Measurements from ENCODE around the gene FGFR2. TPM values are rescaled to one million over a fixed set of nuclear protein-coding genes. Genes with fewer than 3 reads are reported as not detected.
"Not testable (repeated sequence)": the region's sequence is repeated elsewhere in the genome, so short reads cannot be mapped to it uniquely, and the experiment has no call there.

Gene FGFR2
- total and polyA plus RNA-seq, 2 of the 4 experiments (the other 2 are of a cell fraction): not detected

DNA sequence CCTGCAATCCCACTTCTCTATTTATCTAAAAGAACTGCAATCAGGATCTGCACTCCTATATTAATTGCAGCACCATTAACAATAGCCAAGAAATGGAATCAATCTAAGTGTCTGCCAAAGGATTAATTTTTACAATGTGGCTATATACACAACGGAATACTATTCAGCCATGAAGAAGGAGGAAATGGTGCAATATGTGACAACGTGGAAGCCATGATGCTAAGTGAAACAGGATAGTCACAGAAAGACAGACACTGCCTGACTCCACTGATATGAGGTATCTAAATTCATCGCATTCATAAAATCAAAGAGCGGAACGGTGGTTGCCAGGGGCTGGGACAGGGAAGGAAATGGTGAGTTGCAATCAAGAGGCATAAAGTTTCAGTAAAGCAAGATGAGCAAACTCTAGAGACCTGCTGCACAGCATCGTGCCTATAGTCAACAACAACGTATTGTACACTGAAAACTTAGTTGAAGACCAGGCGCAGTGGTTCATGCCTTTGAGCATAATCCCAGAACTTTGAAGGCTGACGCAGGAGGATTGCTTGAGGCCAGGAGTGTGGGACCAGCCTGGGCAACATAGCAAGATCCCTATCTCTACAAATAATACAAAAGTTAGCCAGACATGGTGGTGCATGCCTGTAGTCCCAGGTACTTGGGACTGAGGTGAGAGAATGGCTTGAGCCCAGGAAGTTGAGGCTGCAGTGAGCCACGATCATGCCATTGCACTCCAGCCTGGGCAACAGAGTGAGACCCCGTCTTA, 76.3 kb downstream of the FGFR2 start:
- TF ChIP-seq CEBPB (IDR thresholded peaks at IDR 0.05; ENCODE audit: low read depth, low read length) (no peak), RAD21 (IDR thresholded peaks at IDR 0.05; ENCODE audit: low read length) (no peak), FOS (IDR thresholded peaks at IDR 0.05; ENCODE audit: low read depth, low read length) (no peak), SMC3 (IDR thresholded peaks at IDR 0.05; ENCODE audit: low read depth, low read length) (no peak), MAFK (IDR thresholded peaks at IDR 0.05; ENCODE audit: low read depth, low read length) (no peak), RFX5 (IDR thresholded peaks at IDR 0.05; ENCODE audit: low read depth, low read length) (no peak), BHLHE40 (IDR thresholded peaks at IDR 0.05; ENCODE audit: low read depth, low read length) (no peak), POLR2A (IDR thresholded peaks at IDR 0.05; ENCODE audit: low read depth, low read length) (no peak)
- TF ChIP-seq, protein P1, sequence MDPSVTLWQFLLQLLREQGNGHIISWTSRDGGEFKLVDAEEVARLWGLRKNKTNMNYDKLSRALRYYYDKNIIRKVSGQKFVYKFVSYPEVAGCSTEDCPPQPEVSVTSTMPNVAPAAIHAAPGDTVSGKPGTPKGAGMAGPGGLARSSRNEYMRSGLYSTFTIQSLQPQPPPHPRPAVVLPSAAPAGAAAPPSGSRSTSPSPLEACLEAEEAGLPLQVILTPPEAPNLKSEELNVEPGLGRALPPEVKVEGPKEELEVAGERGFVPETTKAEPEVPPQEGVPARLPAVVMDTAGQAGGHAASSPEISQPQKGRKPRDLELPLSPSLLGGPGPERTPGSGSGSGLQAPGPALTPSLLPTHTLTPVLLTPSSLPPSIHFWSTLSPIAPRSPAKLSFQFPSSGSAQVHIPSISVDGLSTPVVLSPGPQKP (IDR thresholded peaks at IDR 0.05; ENCODE audit: borderline replicate concordance, low read depth, low read length): no peak
- Histone ChIP-seq H3K27me3 (ENCODE audit: control insufficient read depth, insufficient read depth, low read length) (no peaks in the 10 kb centered on the region), H3K9ac (ENCODE audit: low read depth, low read length) (no peak overlapping the region), H3K9me3 (ENCODE audit: control insufficient read depth, insufficient read depth, low read length) (peaks cover 34% of the 10 kb centered on the region), H3K79me1 (ENCODE audit: low read depth in 1 of 2, low read length in 2 of 2) (no peaks in the 10 kb centered on the region), H2BK15ac (ENCODE audit: low read depth, low read length) (no peak overlapping the region), H3K18ac (ENCODE audit: low read depth, low read length) (no peak overlapping the region), H3K23ac (ENCODE audit: low read depth, low read length) (no peak overlapping the region), H4K8ac (ENCODE audit: low read depth in 2 of 2, low read length in 2 of 2) (no peak overlapping the region), H2AK5ac (ENCODE audit: low read depth, low read length) (no peak overlapping the region), H3K4me3 (ENCODE audit: insufficient read depth, low read depth, low read length) (no peak overlapping the region), H3K4ac (ENCODE audit: low read depth, low read length) (no peak overlapping the region), H2AK9ac (replicated peaks; ENCODE audit: low read depth, low read length, poor library complexity) (no peak overlapping the region), H2BK120ac (ENCODE audit: low read depth, low read length) (no peak overlapping the region), H3K4me2 (ENCODE audit: low read depth, low read length) (no peak overlapping the region), H3K4me1 (ENCODE audit: control insufficient read depth, insufficient read depth, low read length) (no peaks in the 10 kb centered on the region), H3K27ac (ENCODE audit: insufficient read depth, low read length) (no peak overlapping the region), H4K5ac (ENCODE audit: low read depth, low read length) (no peak overlapping the region), H2BK20ac (ENCODE audit: low read depth, low read length) (no peak overlapping the region), H4K20me1 (ENCODE audit: insufficient read depth, low read length) (no peaks in the 10 kb centered on the region), H2BK5ac (ENCODE audit: low read depth, low read length, poor library complexity, severe bottlenecking) (no peak overlapping the region), H3K9me1 (ENCODE audit: insufficient read depth, low read length) (no peaks in the 10 kb centered on the region), H2AFZ (replicated peaks; ENCODE audit: low read length, poor library complexity) (no peak overlapping the region), H3K36me3 (ENCODE audit: control insufficient read depth, insufficient read depth, low read length) (no peaks in the 10 kb centered on the region), H4K91ac (ENCODE audit: insufficient read depth, low read depth, low read length) (no peak overlapping the region), H3K14ac (replicated peaks; ENCODE audit: low read depth, low read length) (no peak overlapping the region), H3K56ac (ENCODE audit: extremely low read depth, insufficient read depth, low read length) (no peak overlapping the region)
- WGBS, 2 experiments (ENCODE audit: extremely low coverage in 2 of 2, insufficient read length in 1 of 2): 20% methylated on average over 1 of the region's 11 CpGs; no CpG with 5 or more reads in 1 of the 2 experiments
- DNase-seq: no peak
- ChIA-PET POLR2A (ENCODE audit: unreplicated experiment) (no interaction called here), CTCF (no interaction called here)
- intact Hi-C loops (cut with micrococcal nuclease) (no loop called here), in situ Hi-C loops (cut with MboI; ENCODE audit: low sequenced_read_pairs) (no loop called here), dilution Hi-C loops (cut with HindIII; ENCODE audit: low sequenced_read_pairs, unreplicated experiment) (no loop called here)
- ATAC-seq (ENCODE audit: low read depth): no peak
- BruUV-seq (replicated peaks): no TSS peak

DNA sequence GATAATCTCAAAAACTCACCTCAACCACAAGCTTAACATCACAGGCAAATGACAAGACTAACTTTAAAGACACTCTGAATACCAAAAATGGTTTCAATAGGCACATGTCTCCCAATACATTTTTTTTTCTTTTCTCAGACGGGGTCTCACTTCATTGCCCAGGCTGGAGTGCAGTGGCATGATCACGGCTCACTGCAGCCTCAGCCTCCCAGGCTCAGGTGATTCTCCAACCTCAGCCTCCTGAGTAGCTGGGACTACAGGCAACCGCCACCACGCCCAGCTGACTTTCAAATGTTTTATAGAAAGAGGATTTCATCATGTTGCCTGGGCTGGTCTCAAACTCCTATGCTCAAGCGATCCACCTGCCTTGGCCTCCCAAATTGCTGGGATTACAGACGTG, 77.7 kb downstream of the FGFR2 start:
- peaks cover 28% of the 10 kb centered on the region for H3K9me3 ChIP-seq (ENCODE audit: control insufficient read depth, insufficient read depth, low read length)
- BruUV-seq (replicated peaks); H3K27me3 ChIP-seq (ENCODE audit: control insufficient read depth, insufficient read depth, low read length); POLR2A ChIA-PET (ENCODE audit: unreplicated experiment); H3K4me3 ChIP-seq (ENCODE audit: insufficient read depth, low read depth, low read length); ATAC-seq (ENCODE audit: low read depth); H3K4ac ChIP-seq (ENCODE audit: low read depth, low read length); H2BK15ac ChIP-seq (ENCODE audit: low read depth, low read length); H3K9ac ChIP-seq (ENCODE audit: low read depth, low read length); DNase-seq; H2AK5ac ChIP-seq (ENCODE audit: low read depth, low read length); H4K91ac ChIP-seq (ENCODE audit: insufficient read depth, low read depth, low read length); H4K8ac ChIP-seq (ENCODE audit: low read depth in 2 of 2, low read length in 2 of 2); H3K56ac ChIP-seq (ENCODE audit: extremely low read depth, insufficient read depth, low read length); H2BK5ac ChIP-seq (ENCODE audit: low read depth, low read length, poor library complexity, severe bottlenecking); H3K4me2 ChIP-seq (ENCODE audit: low read depth, low read length); in situ Hi-C loops (cut with MboI; ENCODE audit: low sequenced_read_pairs); H3K23ac ChIP-seq (ENCODE audit: low read depth, low read length); H3K4me1 ChIP-seq (ENCODE audit: control insufficient read depth, insufficient read depth, low read length); H4K20me1 ChIP-seq (ENCODE audit: insufficient read depth, low read length); H3K27ac ChIP-seq (ENCODE audit: insufficient read depth, low read length); H2AFZ ChIP-seq (replicated peaks; ENCODE audit: low read length, poor library complexity); intact Hi-C loops (cut with micrococcal nuclease); H2AK9ac ChIP-seq (replicated peaks; ENCODE audit: low read depth, low read length, poor library complexity); H4K5ac ChIP-seq (ENCODE audit: low read depth, low read length); dilution Hi-C loops (cut with HindIII; ENCODE audit: low sequenced_read_pairs, unreplicated experiment); H2BK20ac ChIP-seq (ENCODE audit: low read depth, low read length); H2BK120ac ChIP-seq (ENCODE audit: low read depth, low read length); H3K9me1 ChIP-seq (ENCODE audit: insufficient read depth, low read length); H3K36me3 ChIP-seq (ENCODE audit: control insufficient read depth, insufficient read depth, low read length); H3K14ac ChIP-seq (replicated peaks; ENCODE audit: low read depth, low read length); CTCF ChIA-PET; H3K79me1 ChIP-seq (ENCODE audit: low read depth in 1 of 2, low read length in 2 of 2); H3K18ac ChIP-seq (ENCODE audit: low read depth, low read length): not testable (repeated sequence)
- WGBS, 2 experiments (ENCODE audit: extremely low coverage in 2 of 2, insufficient read length in 1 of 2): no CpG with 5 or more reads among the region's 6 CpGs

Data from IMR-90 (cell line).